Uterus (tissue), 2 donors: ENCODE data around the gene TLK1.

ENCODE experiments used
- CTCF ChIP-seq, 4 experiments: fragments of 200-600 bp in 2 of 4; fragments of 450-650 bp in 2 of 4; sonication (generic) in 2 of 4; IDR thresholded peaks; one replicate each; pipeline ENCODE4 v1.5.1; 2016 to 2019; ENCODE audit warnings: antibody characterized with exemption in 4 of 4, mild to moderate bottlenecking in 2 of 4, moderate library complexity in 1 of 4
- POLR2A ChIP-seq, 2 donors: fragments of 450-650 bp; IDR thresholded peaks; one replicate each; pipeline ENCODE4 v1.6.1; 2016; ENCODE audit warnings: antibody characterized with exemption in 2 of 2, mild to moderate bottlenecking in 1 of 2, moderate library complexity in 1 of 2

- no peak for TF ChIP-seq CTCF (IDR thresholded peaks at IDR 0.05)
- no peak for TF ChIP-seq POLR2A (IDR thresholded peaks at IDR 0.05)
These were observed 2.5 kb downstream of the TLK1 start for GRCh38 chr2:171158036-171158789.
